H4 (cell line): ENCODE data around the gene LRRC4B. TPM values are rescaled to one million over a fixed set of nuclear protein-coding genes. Genes with fewer than 3 reads are reported as not detected.

Experiments
- total RNA-seq: library from RNA; depleted of rRNA; stranded (reverse); fragments of >200 nt; shearing (Covaris generic); gene quantifications from 2 replicates; pipeline ENCODE4 v1.2.3, GENCODE V29; 2014; rRNA removed

Gene LRRC4B
- total RNA-seq, 1 experiment from 2014 or later = 15.2 TPM

Other genes starting within 250 kb of the LRRC4B start
- 0.06 and 0.47 TPM in 2 replicates for gene KCNC3, start 239.1 kb downstream of the LRRC4B start, total RNA-seq
- 0.99 TPM in 1 of 2 replicates, not detected in the other for gene NAPSA, start 202.8 kb downstream of the LRRC4B start, total RNA-seq
- gene NR1H2, start 192.0 kb downstream of the LRRC4B start, total RNA-seq = 79.5 and 104 TPM in 2 replicates
- 45.8 and 58.6 TPM in 2 replicates for gene POLD1, start 184.1 kb downstream of the LRRC4B start, total RNA-seq
- 0.10 TPM in 2 replicates for gene SPIB, start 149.5 kb downstream of the LRRC4B start, total RNA-seq
- gene MYBPC2, start 135.5 kb downstream of the LRRC4B start, total RNA-seq = not detected in 2 replicates
- 94.2 and 144 TPM in 2 replicates for gene EMC10, start 91.9 kb downstream of the LRRC4B start, total RNA-seq
- 2.9 and 8.6 TPM in 2 replicates for gene GARIN5A, start 91.6 kb downstream of the LRRC4B start, total RNA-seq
- 28.7 and 60.6 TPM in 2 replicates for gene JOSD2, start 57.2 kb downstream of the LRRC4B start, total RNA-seq
- gene ASPDH, start 54.5 kb downstream of the LRRC4B start, total RNA-seq = not detected in 2 replicates
- 1.9 and 4.5 TPM in 2 replicates for gene SYT3, start 71.4 kb upstream of the LRRC4B start, total RNA-seq
- 5.0 and 5.3 TPM in 2 replicates for gene C19orf81, start 81.0 kb upstream of the LRRC4B start, total RNA-seq
- gene SHANK1, start 151.4 kb upstream of the LRRC4B start, total RNA-seq = 0.68 and 2.2 TPM in 2 replicates
- 0.45 and 4.6 TPM in 2 replicates for gene CLEC11A, start 154.9 kb upstream of the LRRC4B start, total RNA-seq
- not detected in 2 replicates for gene GPR32, start 202.0 kb upstream of the LRRC4B start, total RNA-seq
- gene ACP4, start 222.0 kb upstream of the LRRC4B start, total RNA-seq = not detected in 2 replicates